ENCODE measurements around the gene FOXL3. TPM values are rescaled to one million over a fixed set of nuclear protein-coding genes. Genes with fewer than 3 reads are reported as not detected.

FOXL3 gene
- polyA plus RNA-seq, 3 donors = not detected

DNA sequence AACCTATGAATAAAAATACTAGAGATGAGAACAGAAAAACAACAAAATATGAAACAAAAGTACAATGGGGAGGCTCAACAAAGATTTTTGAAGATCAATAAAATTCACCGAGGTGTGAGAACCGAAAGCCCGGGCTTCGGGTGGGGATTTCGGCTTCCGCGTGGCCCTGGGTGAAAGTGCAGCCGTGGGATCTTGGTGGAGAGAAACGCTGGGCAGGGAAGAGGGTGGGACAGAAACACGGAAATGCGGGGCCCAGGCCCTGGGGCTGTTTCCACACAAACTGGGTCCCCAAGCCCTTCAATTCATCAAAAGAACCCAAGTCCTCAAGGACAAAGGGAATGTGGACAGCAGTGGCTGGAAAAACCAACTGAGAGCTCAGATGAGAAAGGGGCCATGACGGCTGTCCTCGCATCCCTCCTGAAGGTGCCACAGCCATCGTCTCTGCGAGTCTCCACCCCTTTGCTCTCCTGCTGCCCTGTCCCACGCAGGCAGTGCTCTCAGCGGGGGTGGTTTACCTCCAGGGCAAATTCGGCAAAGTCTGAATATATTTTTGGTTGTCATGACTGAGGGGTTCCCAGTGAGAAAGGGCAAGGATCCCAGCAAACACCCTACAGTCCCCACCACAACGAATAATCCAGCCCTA lies 19.7 kb downstream of the FOXL3 start:
- TF ChIP-seq, protein P1, sequence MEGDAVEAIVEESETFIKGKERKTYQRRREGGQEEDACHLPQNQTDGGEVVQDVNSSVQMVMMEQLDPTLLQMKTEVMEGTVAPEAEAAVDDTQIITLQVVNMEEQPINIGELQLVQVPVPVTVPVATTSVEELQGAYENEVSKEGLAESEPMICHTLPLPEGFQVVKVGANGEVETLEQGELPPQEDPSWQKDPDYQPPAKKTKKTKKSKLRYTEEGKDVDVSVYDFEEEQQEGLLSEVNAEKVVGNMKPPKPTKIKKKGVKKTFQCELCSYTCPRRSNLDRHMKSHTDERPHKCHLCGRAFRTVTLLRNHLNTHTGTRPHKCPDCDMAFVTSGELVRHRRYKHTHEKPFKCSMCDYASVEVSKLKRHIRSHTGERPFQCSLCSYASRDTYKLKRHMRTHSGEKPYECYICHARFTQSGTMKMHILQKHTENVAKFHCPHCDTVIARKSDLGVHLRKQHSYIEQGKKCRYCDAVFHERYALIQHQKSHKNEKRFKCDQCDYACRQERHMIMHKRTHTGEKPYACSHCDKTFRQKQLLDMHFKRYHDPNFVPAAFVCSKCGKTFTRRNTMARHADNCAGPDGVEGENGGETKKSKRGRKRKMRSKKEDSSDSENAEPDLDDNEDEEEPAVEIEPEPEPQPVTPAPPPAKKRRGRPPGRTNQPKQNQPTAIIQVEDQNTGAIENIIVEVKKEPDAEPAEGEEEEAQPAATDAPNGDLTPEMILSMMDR (IDR thresholded peaks at IDR 0.05) = no peak
- no peak overlapping the region for H3K27ac ChIP-seq (ENCODE audit: low read depth in 1 of 2, low read length in 2 of 2)
- H2AFZ ChIP-seq (ENCODE audit: insufficient read depth, low read depth, low read length, poor library complexity, severe bottlenecking) = no peak overlapping the region
- no peak overlapping the region for H3K4me3 ChIP-seq (replicated peaks in 1 of 3; ENCODE audit: low read depth in 2 of 3, low read length in 3 of 3)
- H3K36me3 ChIP-seq (replicated peaks in 1 of 2; ENCODE audit: control insufficient read depth in 1 of 2, insufficient read depth in 2 of 2, low read length in 2 of 2) = no peaks in the 10 kb centered on the region
- H4K20me1 ChIP-seq (ENCODE audit: insufficient read depth, low read length) = no peaks in the 10 kb centered on the region
- peaks cover 0 to 5% of the 10 kb centered on the region in 2 donors for H3K27me3 ChIP-seq (ENCODE audit: control insufficient read depth in 2 of 2, insufficient read depth in 2 of 2, low read length in 2 of 2)
- no peaks in the 10 kb centered on the region for H3K36me3 Mint-ChIP-seq
- no peaks in the 10 kb centered on the region for H3K4me1 ChIP-seq (ENCODE audit: control insufficient read depth in 1 of 2, insufficient read depth in 2 of 2, low read length in 2 of 2)
- H3K9me3 ChIP-seq (replicated peaks in 1 of 2; ENCODE audit: control insufficient read depth in 1 of 2, insufficient read depth in 1 of 2, low read length in 2 of 2) = peaks cover 0 to 19% of the 10 kb centered on the region in 2 donors
- H3K9me3 Mint-ChIP-seq = peaks cover 4 to 17% (median 13%) of the 10 kb centered on the region in 7 donors
- H3K4me1 Mint-ChIP-seq = no peaks in the 10 kb centered on the region
- H3K4me2 ChIP-seq (replicated peaks; ENCODE audit: extremely low read depth, low read length, poor library complexity, severe bottlenecking) = no peak overlapping the region
- WGBS (ENCODE audit: insufficient coverage) = 100% methylated on average over 3 of the region's 19 CpGs
- no peaks in the 10 kb centered on the region for H3K79me2 ChIP-seq (ENCODE audit: insufficient read depth, low read length)
- DNase-seq = no peak
- H3K27me3 Mint-ChIP-seq (ENCODE audit: low read depth in 3 of 3) = peaks cover 2 to 27% (median 9%) of the 10 kb centered on the region in 3 donors
- intact Hi-C loops (cut with micrococcal nuclease) = no loop called here
- no peak overlapping the region for H3K9ac ChIP-seq (ENCODE audit: insufficient read depth, low read length, poor library complexity, severe bottlenecking)
- no peak overlapping the region for H3K4me3 Mint-ChIP-seq
- no peak overlapping the region for H3K27ac Mint-ChIP-seq

DNA sequence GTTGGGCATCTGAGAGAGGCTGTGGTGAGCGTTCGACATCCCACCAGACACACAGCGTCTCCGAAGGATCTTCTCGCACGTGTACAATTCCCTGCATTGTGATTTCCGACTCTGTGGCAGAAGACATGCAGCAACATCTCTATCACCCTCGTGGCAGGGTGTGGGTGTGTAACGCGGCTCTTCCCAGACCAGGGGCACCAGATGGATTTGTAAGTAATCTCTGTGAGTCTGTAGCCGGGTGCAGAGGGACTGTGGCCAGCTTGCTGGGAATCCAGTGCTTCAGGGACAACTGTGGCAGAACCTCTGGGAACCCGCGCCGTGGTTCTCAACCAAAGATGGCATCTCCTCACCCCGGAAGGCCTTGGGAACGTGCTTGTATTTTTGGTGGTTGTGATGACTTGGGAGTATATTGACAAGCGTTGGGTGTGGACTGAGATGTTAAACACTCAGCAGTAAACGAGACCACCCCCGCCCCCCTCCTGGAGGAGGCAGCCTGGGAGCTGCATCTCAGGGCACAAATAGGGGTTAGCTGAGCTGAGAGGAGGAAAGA lies 21.2 kb downstream of the FOXL3 start:
- Histone ChIP-seq H3K27ac (ENCODE audit: low read depth in 1 of 2, low read length in 2 of 2) (no peak overlapping the region), H3K9ac (ENCODE audit: insufficient read depth, low read length, poor library complexity, severe bottlenecking) (no peak overlapping the region), H4K20me1 (ENCODE audit: insufficient read depth, low read length) (no peaks in the 10 kb centered on the region), H3K36me3 (replicated peaks in 1 of 2; ENCODE audit: control insufficient read depth in 1 of 2, insufficient read depth in 2 of 2, low read length in 2 of 2) (no peaks in the 10 kb centered on the region), H3K9me3 (replicated peaks in 1 of 2; ENCODE audit: control insufficient read depth in 1 of 2, insufficient read depth in 1 of 2, low read length in 2 of 2) (peaks cover 0 to 19% of the 10 kb centered on the region in 2 donors), H3K4me2 (replicated peaks; ENCODE audit: extremely low read depth, low read length, poor library complexity, severe bottlenecking) (no peak overlapping the region), H3K27me3 (ENCODE audit: control insufficient read depth in 2 of 2, insufficient read depth in 2 of 2, low read length in 2 of 2) (peaks cover 0 to 7% of the 10 kb centered on the region in 2 donors), H3K4me1 (ENCODE audit: control insufficient read depth in 1 of 2, insufficient read depth in 2 of 2, low read length in 2 of 2) (no peaks in the 10 kb centered on the region), H2AFZ (ENCODE audit: insufficient read depth, low read depth, low read length, poor library complexity, severe bottlenecking) (no peak overlapping the region), H3K79me2 (ENCODE audit: insufficient read depth, low read length) (no peaks in the 10 kb centered on the region), H3K4me3 (replicated peaks in 1 of 3; ENCODE audit: low read depth in 2 of 3, low read length in 3 of 3) (no peak overlapping the region)
- Mint-ChIP-seq H3K27me3 (ENCODE audit: low read depth in 3 of 3) (peaks cover 9 to 30% (median 12%) of the 10 kb centered on the region in 3 donors), H3K4me3 (no peak overlapping the region), H3K9me3 (peaks cover 7 to 21% (median 17%) of the 10 kb centered on the region in 7 donors), H3K27ac (no peak overlapping the region), H3K4me1 (no peaks in the 10 kb centered on the region), H3K36me3 (no peaks in the 10 kb centered on the region)
- intact Hi-C loops (cut with micrococcal nuclease) = no loop called here
- TF ChIP-seq, protein P1 (IDR thresholded peaks at IDR 0.05) = no peak
- 83% methylated on average over 6 of the region's 19 CpGs for WGBS (ENCODE audit: insufficient coverage)
- no peak for DNase-seq
